ENCODE measurements around the gene OR2H2.

DNA sequence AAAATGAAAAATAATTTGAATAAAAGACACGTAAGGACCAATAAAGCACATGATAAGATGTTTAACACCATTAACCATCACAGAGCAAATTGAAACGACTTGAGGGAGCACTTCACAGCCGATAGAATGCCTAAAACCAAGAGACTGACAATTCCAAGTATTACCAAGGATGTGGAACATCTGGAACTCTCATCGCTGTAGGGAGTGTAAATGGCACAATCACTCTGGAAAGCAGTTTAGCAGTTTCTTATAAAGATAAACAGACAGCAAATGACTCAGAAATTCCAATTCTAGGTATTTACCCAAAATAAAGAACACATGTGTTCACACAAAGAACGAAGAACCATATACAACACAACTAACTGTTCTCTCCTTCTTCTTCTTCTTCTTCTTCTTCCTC lies 16.9 kb upstream of the OR2H2 start:
- TF ChIP-seq POLR2AphosphoS5 (IDR thresholded peaks at IDR 0.05; ENCODE audit: low read depth, low read length): no peak
- TF ChIP-seq SIN3A (IDR thresholded peaks at IDR 0.05; ENCODE audit: borderline replicate concordance, insufficient read depth, low read length): no peak

Data from PFSK-1 (cell line).